ENCODE results near the gene CXorf58. TPM values are rescaled to one million over a fixed set of nuclear protein-coding genes. Genes with fewer than 3 reads are reported as not detected.
A peak's percentile ranks its signal among the peaks of the same experiment; 100 is the strongest.
"Not testable (repeated sequence)": the region's sequence is repeated elsewhere in the genome, so short reads cannot be mapped to it uniquely, and the experiment has no call there.

Gene CXorf58
- total and polyA plus RNA-seq, 10 donors, result 0.04 to 0.92 (median 0.16) TPM; not detected in 5

- WGBS, 5 donors, result 38 to 71% (median 68%) methylated on average over 3 of the region's 3 CpGs; no CpG with 5 or more reads in 1 of the 5 donors
- no peaks in the 10 kb centered on the region for H3K9me3 ChIP-seq
- no peak overlapping the region for H3K4me3 ChIP-seq
- peak overlapping the region in 1 of 8 donors; percentile 49 for H3K27ac ChIP-seq
- TF ChIP-seq CTCF (IDR thresholded peaks at IDR 0.05 in 8 of 11, conservative IDR thresholded peaks at IDR 0.05 in 3 of 11) (no peak), POLR2AphosphoS5 (IDR thresholded peaks at IDR 0.05) (peak in 1 of 3 donors; percentile 5), POLR2A (IDR thresholded peaks at IDR 0.05) (no peak)
- intact Hi-C loops (cut with DNase I; ENCODE audit: low total_unique reads), result no loop called here
- no peaks in the 10 kb centered on the region for H3K36me3 ChIP-seq
- no peaks in the 10 kb centered on the region for H3K27me3 ChIP-seq (replicated peaks in 1 of 7)
- no peaks in the 10 kb centered on the region for H3K4me1 ChIP-seq
- no peak for DNase-seq
Observed at GRCh38 chrX:23959781-23960180, 52.0 kb downstream of the CXorf58 start.

GRCh38 chrX:23964191-23964590 is 56.4 kb downstream of the CXorf58 start:
- no peaks in the 10 kb centered on the region for H3K4me1 ChIP-seq
- H3K9me3 ChIP-seq, result no peaks in the 10 kb centered on the region
- no peak for DNase-seq
- no peak for TF ChIP-seq POLR2A (IDR thresholded peaks at IDR 0.05)
- no peak for TF ChIP-seq POLR2AphosphoS5 (IDR thresholded peaks at IDR 0.05)
- no peak for TF ChIP-seq CTCF (IDR thresholded peaks at IDR 0.05 in 8 of 11, conservative IDR thresholded peaks at IDR 0.05 in 3 of 11)
- intact Hi-C loops (cut with DNase I; ENCODE audit: low total_unique reads), result no loop called here
- H3K27ac ChIP-seq, result no peak overlapping the region
- WGBS, 5 donors, result 55 to 80% (median 73%) methylated on average over 5 of the region's 5 CpGs
- no peak overlapping the region for H3K4me3 ChIP-seq
- no peaks in the 10 kb centered on the region for H3K27me3 ChIP-seq (replicated peaks in 1 of 7)
- no peaks in the 10 kb centered on the region for H3K36me3 ChIP-seq

GRCh38 chrX:23965630-23966029 is 57.8 kb downstream of the CXorf58 start:
- DNase-seq; H3K4me3 ChIP-seq; H3K4me1 ChIP-seq; intact Hi-C loops (cut with DNase I; ENCODE audit: low total_unique reads); H3K9me3 ChIP-seq; H3K27ac ChIP-seq; H3K27me3 ChIP-seq (replicated peaks in 1 of 7); H3K36me3 ChIP-seq: not testable (repeated sequence)
- WGBS, 5 donors, result 85 to 95% (median 93%) methylated on average over 8 of the region's 8 CpGs

- Histone ChIP-seq H3K27ac (no peak overlapping the region), H3K36me3 (no peaks in the 10 kb centered on the region), H3K4me1 (no peaks in the 10 kb centered on the region), H3K9me3 (no peaks in the 10 kb centered on the region), H3K27me3 (replicated peaks in 1 of 7) (no peaks in the 10 kb centered on the region), H3K4me3 (no peak overlapping the region)
- TF ChIP-seq CTCF (IDR thresholded peaks at IDR 0.05 in 8 of 11, conservative IDR thresholded peaks at IDR 0.05 in 3 of 11) (no peak), POLR2AphosphoS5 (IDR thresholded peaks at IDR 0.05) (no peak), POLR2A (IDR thresholded peaks at IDR 0.05) (no peak)
- intact Hi-C loops (cut with DNase I; ENCODE audit: low total_unique reads), result no loop called here
- 63 to 97% (median 80%) methylated on average over 4 of the region's 4 CpGs for WGBS, 5 donors
- no peak for DNase-seq
Observed at GRCh38 chrX:23978491-23978890, 70.7 kb downstream of the CXorf58 start.

GRCh38 chrX:23980011-23980441 is 72.2 kb downstream of the CXorf58 start:
- Histone ChIP-seq H3K4me1 (no peaks in the 10 kb centered on the region), H3K9me3 (no peaks in the 10 kb centered on the region), H3K36me3 (no peaks in the 10 kb centered on the region), H3K4me3 (no peak overlapping the region), H3K27ac (no peak overlapping the region), H3K27me3 (replicated peaks in 1 of 7) (no peaks in the 10 kb centered on the region)
- WGBS, 5 donors, result 72 to 88% (median 82%) methylated on average over 5 of the region's 5 CpGs
- TF ChIP-seq POLR2A (IDR thresholded peaks at IDR 0.05) (no peak), CTCF (IDR thresholded peaks at IDR 0.05 in 8 of 11, conservative IDR thresholded peaks at IDR 0.05 in 3 of 11) (no peak), POLR2AphosphoS5 (IDR thresholded peaks at IDR 0.05) (no peak)
- intact Hi-C loops (cut with DNase I; ENCODE audit: low total_unique reads), result no loop called here
- no peak for DNase-seq

Data from spleen (tissue), 11 donors.